Adipocyte (in vitro differentiated cells): ENCODE results near the gene WDR45.
"Not testable (repeated sequence)": the region's sequence is repeated elsewhere in the genome, so short reads cannot be mapped to it uniquely, and the experiment has no call there.

Experiments used
- DNase-seq: peaks from one replicate; pipeline ENCODE4 v3.0.0-alpha.2; 2015; ENCODE audit warnings: low read depth
- H3K27me3 ChIP-seq: replicated peaks from 2 replicates; pipeline ENCODE4 v1.7.0; 2013; ENCODE audit warnings: mild to moderate bottlenecking, low read length, moderate library complexity; ENCODE audit not compliant: control insufficient read depth, insufficient read depth
- H3K36me3 ChIP-seq: 2 replicates; pipeline ENCODE4 v1.7.0; 2013; ENCODE audit warnings: low read length, mild to moderate bottlenecking, moderate library complexity; ENCODE audit not compliant: control insufficient read depth, insufficient read depth, severe bottlenecking
- H3K4me1 ChIP-seq: 2 replicates; pipeline ENCODE4 v1.7.0; 2013; ENCODE audit warnings: mild to moderate bottlenecking, low read length, moderate library complexity; ENCODE audit not compliant: control insufficient read depth, insufficient read depth
- H3K4me3 ChIP-seq: 2 replicates; pipeline ENCODE4 v1.7.0; 2013; ENCODE audit warnings: mild to moderate bottlenecking, low read length, moderate library complexity
- H3K9ac ChIP-seq: 2 replicates; pipeline ENCODE4 v1.7.0; 2013; ENCODE audit warnings: mild to moderate bottlenecking, low read length, moderate library complexity
- H3K9me3 ChIP-seq: 2 replicates; pipeline ENCODE4 v1.7.0; 2013; ENCODE audit warnings: mild to moderate bottlenecking, low read length, moderate library complexity; ENCODE audit not compliant: control insufficient read depth

The WDR45 gene

GRCh38 chrX:49079489-49080428 lies at the start of gene WDR45:
TSS of gene WDR45 (minus strand) at chrX:49079887. CDS start at chrX:49078095, 1,792 bp downstream.
- Histone ChIP-seq H3K36me3 (peaks cover 10% of the 10 kb centered on the region), H3K4me3 (peak within 1 kb of the TSS; percentile 91), H3K9ac (peak within 1 kb of the TSS; percentile 94), H3K9me3 (no peaks in the 10 kb centered on the region), H3K27me3 (no peaks in the 10 kb centered on the region), H3K4me1 (peaks cover 7% of the 10 kb centered on the region)
- peak; percentile 80 for DNase-seq

- Histone ChIP-seq H3K4me1 (no peaks in the 10 kb centered on the region), H3K9me3 (no peaks in the 10 kb centered on the region), H3K27me3 (no peaks in the 10 kb centered on the region), H3K9ac (no peak overlapping the region), H3K36me3 (no peaks in the 10 kb centered on the region), H3K4me3 (no peak overlapping the region)
- DNase-seq = no peak
Observed at GRCh38 chrX:49129427-49129826, 49.7 kb upstream of the WDR45 start.

GRCh38 chrX:49127742-49128258 lies 48.1 kb upstream of the WDR45 start:
- not testable (repeated sequence) for H3K9me3 ChIP-seq, H3K27me3 ChIP-seq, DNase-seq, H3K4me3 ChIP-seq, H3K36me3 ChIP-seq, H3K9ac ChIP-seq, H3K4me1 ChIP-seq

DNA sequence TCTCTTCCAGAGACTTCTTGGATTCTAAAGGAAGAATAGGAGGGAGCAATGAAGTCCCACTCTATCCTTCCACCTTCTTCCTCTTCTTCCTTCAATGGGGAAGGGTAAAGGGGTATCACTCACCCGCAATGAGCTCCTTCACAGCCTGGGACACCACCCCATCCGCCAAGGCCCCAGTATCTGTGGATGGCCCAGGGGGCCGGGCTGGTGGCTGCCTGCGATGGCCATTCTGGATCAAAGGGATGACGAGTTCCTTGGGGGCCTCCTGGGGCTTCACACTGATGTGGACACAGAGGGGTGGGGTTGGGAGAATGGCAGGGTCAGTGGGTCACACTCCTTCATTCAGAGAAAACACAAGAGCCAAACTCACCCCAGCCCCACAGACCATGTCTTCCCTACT lies 42.8 kb upstream of the WDR45 start:
- Histone ChIP-seq H3K36me3 (peaks cover 6% of the 10 kb centered on the region), H3K9me3 (no peaks in the 10 kb centered on the region), H3K9ac (peak overlapping the region; percentile 92), H3K27me3 (no peaks in the 10 kb centered on the region), H3K4me3 (peak overlapping the region; percentile 92), H3K4me1 (peaks cover 6% of the 10 kb centered on the region)
- DNase-seq = no peak

DNA sequence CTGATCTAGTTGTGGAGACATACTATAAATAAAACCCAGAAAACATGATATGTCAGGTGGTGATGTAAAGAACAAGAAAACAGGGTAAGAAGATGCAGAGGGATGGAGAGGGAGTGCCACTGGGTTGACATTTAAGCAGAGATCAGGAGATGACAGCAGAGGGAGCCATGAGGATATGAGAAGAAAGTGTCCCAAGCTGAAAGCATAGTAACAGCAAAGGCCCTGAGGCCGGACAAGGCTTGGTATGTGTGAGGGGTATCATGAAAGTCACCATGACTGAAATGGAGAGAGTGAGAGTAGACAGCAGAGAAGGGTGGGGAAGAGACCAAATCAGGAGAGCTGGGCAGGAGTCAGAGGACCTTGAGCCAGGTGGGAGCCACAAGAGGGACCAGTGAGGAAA lies 40.4 kb upstream of the WDR45 start:
- H3K4me3 ChIP-seq = no peak overlapping the region
- H3K9ac ChIP-seq = no peak overlapping the region
- H3K4me1 ChIP-seq = peaks cover 6% of the 10 kb centered on the region
- peaks cover 28% of the 10 kb centered on the region for H3K36me3 ChIP-seq
- no peaks in the 10 kb centered on the region for H3K27me3 ChIP-seq
- H3K9me3 ChIP-seq = no peaks in the 10 kb centered on the region
- DNase-seq = no peak

DNA sequence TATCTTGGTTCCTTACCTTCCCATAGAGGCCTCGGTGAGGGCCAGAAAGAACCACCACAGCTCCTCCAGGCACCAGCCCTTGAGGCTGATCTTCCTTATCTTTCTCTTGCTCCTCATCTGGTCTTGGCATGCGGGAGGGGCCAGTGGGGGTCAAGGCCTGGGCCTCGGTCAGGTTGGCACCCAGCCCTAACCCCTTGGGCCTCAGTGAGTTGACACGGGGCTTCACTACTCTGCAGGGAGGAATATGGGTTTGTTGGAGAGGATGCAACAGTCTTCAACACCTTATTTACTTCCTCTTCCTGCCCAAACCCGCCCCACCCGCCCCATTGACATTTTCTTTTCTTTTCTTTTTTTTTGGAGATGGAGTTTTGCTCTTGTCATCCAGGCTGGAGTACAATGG lies 37.9 kb upstream of the WDR45 start:
- H3K4me3 ChIP-seq = no peak overlapping the region
- no peaks in the 10 kb centered on the region for H3K9me3 ChIP-seq
- H3K27me3 ChIP-seq = no peaks in the 10 kb centered on the region
- DNase-seq = no peak
- H3K4me1 ChIP-seq = peaks cover 3% of the 10 kb centered on the region
- H3K9ac ChIP-seq = no peak overlapping the region
- peaks cover 41% of the 10 kb centered on the region for H3K36me3 ChIP-seq

- Histone ChIP-seq H3K36me3 (peaks cover 44% of the 10 kb centered on the region), H3K4me1 (no peaks in the 10 kb centered on the region), H3K27me3 (no peaks in the 10 kb centered on the region), H3K9ac (no peak overlapping the region), H3K9me3 (no peaks in the 10 kb centered on the region), H3K4me3 (no peak overlapping the region)
- DNase-seq = no peak
Observed at GRCh38 chrX:49116716-49117115, 37.0 kb upstream of the WDR45 start.

DNA sequence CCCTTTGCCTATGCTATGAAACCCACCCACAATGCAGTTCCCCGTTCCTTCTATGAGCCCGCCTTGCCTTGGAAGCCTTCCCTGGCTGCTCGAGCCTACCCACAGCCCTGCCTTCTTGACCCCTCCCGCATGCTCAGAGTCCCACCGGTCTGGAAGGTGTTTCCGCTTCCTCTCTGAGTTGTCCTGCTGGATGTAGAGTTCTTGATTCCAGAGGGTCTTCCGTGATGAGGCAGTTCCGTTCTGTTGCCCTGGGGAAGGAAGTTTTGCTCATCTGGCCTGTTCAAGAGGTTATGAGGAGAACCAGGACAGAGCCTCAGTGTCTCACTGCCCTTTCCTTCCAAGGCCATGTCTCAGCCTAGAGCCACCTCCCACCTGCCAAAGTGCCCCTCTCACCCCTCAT lies 36.4 kb upstream of the WDR45 start:
- H3K9me3 ChIP-seq = no peaks in the 10 kb centered on the region
- DNase-seq = no peak
- H3K27me3 ChIP-seq = no peaks in the 10 kb centered on the region
- no peak overlapping the region for H3K9ac ChIP-seq
- no peaks in the 10 kb centered on the region for H3K4me1 ChIP-seq
- no peak overlapping the region for H3K4me3 ChIP-seq
- H3K36me3 ChIP-seq = peaks cover 44% of the 10 kb centered on the region

DNA sequence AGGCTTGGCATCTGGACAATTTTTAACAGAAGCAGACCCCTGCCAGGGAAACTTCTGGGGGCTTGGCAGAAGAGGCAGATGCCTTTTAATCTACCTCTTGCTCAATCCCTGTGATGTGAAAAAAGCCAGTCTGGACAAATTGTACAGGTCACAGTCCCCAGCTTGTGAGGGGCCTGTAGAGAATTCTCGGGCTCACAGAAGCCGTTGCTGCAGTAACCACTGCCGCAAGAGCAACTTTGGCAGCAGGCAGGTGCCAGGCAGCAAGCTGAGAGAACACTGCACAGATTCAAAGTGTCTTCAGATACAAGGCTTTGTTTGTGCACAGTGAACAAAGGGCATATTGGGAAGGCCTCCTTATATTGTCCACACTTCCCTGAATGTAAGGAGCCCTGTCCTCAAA lies 32.1 kb upstream of the WDR45 start:
- no peak for DNase-seq
- H3K9ac ChIP-seq = no peak overlapping the region
- no peak overlapping the region for H3K4me3 ChIP-seq
- H3K36me3 ChIP-seq = peaks cover 41% of the 10 kb centered on the region
- H3K4me1 ChIP-seq = no peaks in the 10 kb centered on the region
- no peaks in the 10 kb centered on the region for H3K9me3 ChIP-seq
- H3K27me3 ChIP-seq = no peaks in the 10 kb centered on the region

- H3K9ac ChIP-seq = no peak overlapping the region
- H3K9me3 ChIP-seq = no peaks in the 10 kb centered on the region
- H3K36me3 ChIP-seq = peaks cover 28% of the 10 kb centered on the region
- no peak for DNase-seq
- H3K4me1 ChIP-seq = no peaks in the 10 kb centered on the region
- no peaks in the 10 kb centered on the region for H3K27me3 ChIP-seq
- H3K4me3 ChIP-seq = no peak overlapping the region
Observed at GRCh38 chrX:49110417-49110816, 30.7 kb upstream of the WDR45 start.

DNA sequence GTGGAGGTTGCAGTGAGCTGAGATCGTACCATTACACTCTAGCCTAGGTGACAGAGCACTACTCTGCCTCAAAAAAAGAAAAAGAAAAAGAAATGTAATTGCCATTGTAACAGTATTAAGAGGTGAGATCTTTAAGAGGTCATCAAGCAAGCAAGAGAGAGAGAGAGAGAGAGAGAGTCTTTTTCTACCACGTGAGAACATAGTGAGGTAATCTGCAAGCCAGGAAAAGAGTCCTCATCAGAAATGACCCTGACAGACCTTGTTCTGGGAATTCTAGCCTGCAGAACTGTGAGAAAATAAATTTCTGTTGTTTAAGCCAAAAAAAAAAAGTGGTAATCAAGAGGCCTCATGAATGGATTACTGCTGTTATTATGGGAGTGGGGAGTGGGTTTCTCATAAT lies 29.0 kb upstream of the WDR45 start:
- Histone ChIP-seq H3K9ac (no peak overlapping the region), H3K9me3 (no peaks in the 10 kb centered on the region), H3K36me3 (peaks cover 21% of the 10 kb centered on the region), H3K4me3 (no peak overlapping the region), H3K27me3 (no peaks in the 10 kb centered on the region), H3K4me1 (no peaks in the 10 kb centered on the region)
- DNase-seq = no peak
